Mammary epithelial cell (primary cell): ENCODE results near the gene RAI1.

Source experiments
- CTCF ChIP-seq, 2 donors: IDR thresholded peaks in 1 of 2; conservative IDR thresholded peaks in 1 of 2; 2 replicates each; pipeline ENCODE4 v1.5.1; 2011 to 2012; ENCODE audit warnings: inconsistent platforms in 2 of 2, low read length in 2 of 2, mild to moderate bottlenecking in 2 of 2, control low read depth in 1 of 2, low read depth in 1 of 2; ENCODE audit not compliant: insufficient read depth in 1 of 2; ENCODE audit errors: extremely low read depth in 1 of 2
- EZH2 ChIP-seq: IDR thresholded peaks from 2 replicates; pipeline ENCODE4 v1.6.1; 2012; ENCODE audit warnings: low read length, inconsistent platforms, borderline replicate concordance

DNA sequence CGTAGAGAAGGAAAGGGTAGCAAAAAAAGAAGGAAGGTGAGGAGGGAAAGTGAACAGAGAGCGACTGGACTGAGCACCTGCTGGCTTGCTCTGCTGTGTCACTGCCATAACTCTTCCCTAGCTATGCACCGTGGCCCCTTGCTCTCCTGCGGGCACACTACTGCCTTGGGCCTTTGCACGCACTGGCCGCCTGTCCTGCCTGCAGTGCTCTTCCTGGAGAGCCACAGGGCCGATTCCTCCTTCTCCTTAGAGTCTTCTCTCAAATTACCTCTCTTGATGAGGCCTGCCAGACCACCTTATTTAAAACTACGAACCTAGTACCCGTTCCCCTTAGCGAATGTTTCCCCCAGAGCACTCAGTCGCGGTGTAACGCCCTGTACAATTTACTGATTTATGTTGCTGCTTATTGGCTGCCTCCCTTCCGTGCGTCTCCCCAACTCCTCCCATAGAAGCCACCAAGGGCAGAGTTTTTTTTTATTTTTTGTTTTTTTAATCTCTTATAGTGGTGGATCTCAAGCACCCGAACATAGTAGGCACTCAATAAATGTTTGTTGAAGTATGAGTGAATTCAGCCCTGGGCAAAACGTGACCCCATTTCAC, 70.3 kb downstream of the RAI1 start:
- TF ChIP-seq CTCF (conservative IDR thresholded peaks at IDR 0.05 in 1 of 2, IDR thresholded peaks at IDR 0.05 in 1 of 2; ENCODE audit: extremely low read depth in 1 of 2, insufficient read depth in 1 of 2, low read depth in 1 of 2, low read length in 2 of 2) (no peak), EZH2 (no peak)
